ENCODE results near the gene PPP5C.
"Not testable (repeated sequence)": the region's sequence is repeated elsewhere in the genome, so short reads cannot be mapped to it uniquely, and the experiment has no call there.

The PPP5C gene

GRCh38 chr19:46346821-46347571, at the start of gene PPP5C:
Gene PPP5C, plus strand, starts transcription at chr19:46347087. Its CDS starts 10 bp downstream, at chr19:46347097.
- DNase-seq (ENCODE audit: low read depth), result peak; percentile 81

- DNase-seq (ENCODE audit: low read depth), result no peak
Measured at GRCh38 chr19:46297700-46298478, 49.0 kb upstream of the PPP5C start.

GRCh38 chr19:46298479-46299003, 48.3 kb upstream of the PPP5C start:
- no peak for DNase-seq (ENCODE audit: low read depth)

- no peak for DNase-seq (ENCODE audit: low read depth)
Measured at GRCh38 chr19:46299004-46299509, 47.8 kb upstream of the PPP5C start.

- no peak for DNase-seq (ENCODE audit: low read depth)
Measured at GRCh38 chr19:46299695-46300094, 47.2 kb upstream of the PPP5C start.

GRCh38 chr19:46303322-46303690, 43.6 kb upstream of the PPP5C start:
- no peak for DNase-seq (ENCODE audit: low read depth)

- DNase-seq (ENCODE audit: low read depth), result no peak
Measured at GRCh38 chr19:46303691-46304397, 43.0 kb upstream of the PPP5C start.

- no peak for DNase-seq (ENCODE audit: low read depth)
Measured at GRCh38 chr19:46306501-46306900, 40.4 kb upstream of the PPP5C start.

- DNase-seq (ENCODE audit: low read depth), result no peak
Measured at GRCh38 chr19:46308510-46308909, 38.4 kb upstream of the PPP5C start.

- no peak for DNase-seq (ENCODE audit: low read depth)
Measured at GRCh38 chr19:46309056-46309455, 37.8 kb upstream of the PPP5C start.

GRCh38 chr19:46311444-46311843, 35.4 kb upstream of the PPP5C start:
- DNase-seq (ENCODE audit: low read depth), result no peak

- DNase-seq (ENCODE audit: low read depth), result not testable (repeated sequence)
Measured at GRCh38 chr19:46313540-46314469, 33.1 kb upstream of the PPP5C start.

- DNase-seq (ENCODE audit: low read depth), result no peak
Measured at GRCh38 chr19:46317339-46317738, 29.5 kb upstream of the PPP5C start.

- DNase-seq (ENCODE audit: low read depth), result no peak
Measured at GRCh38 chr19:46319613-46320012, 27.3 kb upstream of the PPP5C start.

GRCh38 chr19:46320559-46320958, 26.3 kb upstream of the PPP5C start:
- no peak for DNase-seq (ENCODE audit: low read depth)

- DNase-seq (ENCODE audit: low read depth), result no peak
Measured at GRCh38 chr19:46321653-46322052, 25.2 kb upstream of the PPP5C start.

GRCh38 chr19:46323227-46323626, 23.7 kb upstream of the PPP5C start:
- DNase-seq (ENCODE audit: low read depth), result not testable (repeated sequence)

- no peak for DNase-seq (ENCODE audit: low read depth)
Measured at GRCh38 chr19:46324277-46324676, 22.6 kb upstream of the PPP5C start.

- no peak for DNase-seq (ENCODE audit: low read depth)
Measured at GRCh38 chr19:46326608-46327007, 20.3 kb upstream of the PPP5C start.

- no peak for DNase-seq (ENCODE audit: low read depth)
Measured at GRCh38 chr19:46328079-46328478, 18.8 kb upstream of the PPP5C start.

GRCh38 chr19:46330319-46330918, 16.5 kb upstream of the PPP5C start:
- no peak for DNase-seq (ENCODE audit: low read depth)
